Endometrium (tissue), 2 donors: ENCODE measurements around the gene TRIP13.
"Not testable (repeated sequence)": the region's sequence is repeated elsewhere in the genome, so short reads cannot be mapped to it uniquely, and the experiment has no call there.

Experiments used
- FAIRE-seq: peaks from 2 replicates; lab custom pipeline; 2012; peaks lifted over from hg19 to GRCh38; lab: Jason Lieb, UNC
- donor health status: control.
- donor health status: control.

TRIP13 gene

GRCh38 chr5:921456-922435 is 29.1 kb downstream of the TRIP13 start:
- no peak for FAIRE-seq

GRCh38 chr5:922436-923280 is 30.0 kb downstream of the TRIP13 start:
- FAIRE-seq = no peak

- no peak for FAIRE-seq
Measured at GRCh38 chr5:923281-923873, 30.7 kb downstream of the TRIP13 start.

GRCh38 chr5:926417-927171 is 33.9 kb downstream of the TRIP13 start:
- no peak for FAIRE-seq

- FAIRE-seq = no peak
Measured at GRCh38 chr5:927172-928015, 34.7 kb downstream of the TRIP13 start.

- not testable (repeated sequence) for FAIRE-seq
Measured at GRCh38 chr5:929182-929581, 36.5 kb downstream of the TRIP13 start.

GRCh38 chr5:929596-929995 is 36.9 kb downstream of the TRIP13 start:
- no peak for FAIRE-seq

- no peak for FAIRE-seq
Measured at GRCh38 chr5:930866-931265, 38.2 kb downstream of the TRIP13 start.

GRCh38 chr5:931570-932145 is 39.0 kb downstream of the TRIP13 start:
- FAIRE-seq = no peak

GRCh38 chr5:932151-932627 is 39.5 kb downstream of the TRIP13 start:
- FAIRE-seq = no peak

- no peak for FAIRE-seq
Measured at GRCh38 chr5:932628-933250, 40.1 kb downstream of the TRIP13 start.

- no peak for FAIRE-seq
Measured at GRCh38 chr5:933251-933861, 40.7 kb downstream of the TRIP13 start.

- FAIRE-seq = not testable (repeated sequence)
Measured at GRCh38 chr5:933951-934350, 41.3 kb downstream of the TRIP13 start.

GRCh38 chr5:934381-934967 is 41.8 kb downstream of the TRIP13 start:
- FAIRE-seq = not testable (repeated sequence)

GRCh38 chr5:935510-936084 is 42.9 kb downstream of the TRIP13 start:
- FAIRE-seq = no peak

GRCh38 chr5:936149-937144 is 43.8 kb downstream of the TRIP13 start:
- FAIRE-seq = no peak
